Ramos (cell line): ENCODE measurements around the gene LARP4B.

Source experiments
- in situ Hi-C: fragments of 300-500 bp; cut with MboI; formaldehyde crosslinking; loops from one replicate; pipeline ENCODE4 v1.14.3; 2022; ENCODE audit warnings: low sequenced_read_pairs; ENCODE audit not compliant: unreplicated experiment

Gene LARP4B

GRCh38 chr10:927131-927530, 4.4 kb downstream of the LARP4B start:
- in situ Hi-C loops, result no loop called here

- in situ Hi-C loops, result no loop called here
Measured at GRCh38 chr10:926075-926698, 5.3 kb downstream of the LARP4B start.

DNA sequence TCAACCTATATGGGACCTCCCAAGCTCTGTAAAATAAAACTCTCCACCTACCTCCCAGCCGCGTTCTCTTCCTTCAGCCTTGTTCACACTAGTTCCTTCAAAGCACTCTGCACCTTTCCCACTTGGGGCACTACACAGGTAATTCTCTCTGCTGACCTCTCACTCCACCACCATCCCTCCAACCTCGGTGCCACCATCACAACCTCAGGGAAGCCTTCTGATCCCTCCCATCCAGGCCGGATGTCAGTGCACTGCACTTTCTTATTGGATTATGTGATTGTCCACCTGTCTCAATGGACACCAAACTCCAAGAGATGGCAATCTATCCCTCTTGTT, 7.0 kb downstream of the LARP4B start:
- in situ Hi-C loops, result no loop called here

- in situ Hi-C loops, result no loop called here
Measured at GRCh38 chr10:923844-924523, 7.5 kb downstream of the LARP4B start.

- in situ Hi-C loops, result no loop called here
Measured at GRCh38 chr10:921471-922414, 9.8 kb downstream of the LARP4B start.

DNA sequence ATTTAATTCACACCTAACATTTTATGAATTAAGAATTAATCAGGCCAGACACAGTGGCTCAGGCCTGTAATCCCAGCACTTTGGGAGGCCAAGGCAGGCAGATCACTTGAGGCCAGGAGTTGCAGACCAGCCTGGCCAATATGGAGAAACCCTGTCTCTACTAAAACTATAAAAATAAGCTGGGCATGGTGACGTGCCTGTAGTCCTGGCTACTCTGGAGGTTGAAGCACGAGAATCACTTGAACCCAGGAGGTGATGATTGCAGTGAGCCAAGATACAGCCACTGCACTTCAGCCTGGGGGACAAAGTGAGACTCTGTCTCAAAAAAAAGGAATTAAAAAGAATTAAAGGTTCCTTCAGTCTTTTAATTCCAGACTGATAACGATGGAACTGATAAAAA, 11.1 kb downstream of the LARP4B start:
- in situ Hi-C loops, result no loop called here

DNA sequence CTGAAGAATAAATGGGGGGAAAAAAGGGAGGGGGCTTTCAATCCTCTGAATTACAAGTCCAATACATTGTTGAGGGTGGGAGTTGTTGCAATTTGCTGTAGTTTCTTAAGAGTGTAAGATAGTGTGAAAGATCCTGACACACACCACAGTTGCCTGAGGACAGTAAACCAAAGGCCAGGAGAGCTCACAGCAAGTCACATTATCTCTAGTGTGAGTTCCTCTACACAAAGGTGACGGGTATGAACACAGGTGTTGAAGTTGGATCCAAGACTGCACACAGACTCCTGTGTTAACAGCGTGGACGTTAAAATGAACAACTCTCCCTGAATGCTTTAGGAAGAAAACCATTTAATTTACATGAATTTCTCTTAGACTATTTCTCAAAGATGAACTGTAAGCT, 12.0 kb downstream of the LARP4B start:
- in situ Hi-C loops, result no loop called here

DNA sequence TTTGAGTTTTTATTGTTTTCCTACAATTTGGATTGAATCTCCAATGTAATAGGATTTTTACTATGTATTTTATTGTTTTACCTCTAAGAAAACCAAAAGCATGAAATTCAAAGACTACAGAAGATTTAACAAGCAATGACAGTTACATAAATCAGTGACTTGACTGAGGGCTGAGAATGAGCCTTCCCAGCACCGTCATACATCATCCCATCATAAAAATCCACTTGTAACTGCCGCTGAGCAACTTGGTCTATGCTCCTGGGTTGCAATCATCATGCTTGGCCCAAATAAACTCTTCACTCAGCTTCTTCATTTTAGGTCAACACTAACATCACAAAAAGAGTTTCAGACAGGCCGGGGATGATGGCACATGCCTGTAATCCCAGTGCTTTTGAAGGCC, 13.5 kb downstream of the LARP4B start:
- in situ Hi-C loops, result no loop called here

- in situ Hi-C loops, result no loop called here
Measured at GRCh38 chr10:917416-917720, 14.1 kb downstream of the LARP4B start.

GRCh38 chr10:916716-917415, 14.6 kb downstream of the LARP4B start:
- in situ Hi-C loops, result no loop called here

DNA sequence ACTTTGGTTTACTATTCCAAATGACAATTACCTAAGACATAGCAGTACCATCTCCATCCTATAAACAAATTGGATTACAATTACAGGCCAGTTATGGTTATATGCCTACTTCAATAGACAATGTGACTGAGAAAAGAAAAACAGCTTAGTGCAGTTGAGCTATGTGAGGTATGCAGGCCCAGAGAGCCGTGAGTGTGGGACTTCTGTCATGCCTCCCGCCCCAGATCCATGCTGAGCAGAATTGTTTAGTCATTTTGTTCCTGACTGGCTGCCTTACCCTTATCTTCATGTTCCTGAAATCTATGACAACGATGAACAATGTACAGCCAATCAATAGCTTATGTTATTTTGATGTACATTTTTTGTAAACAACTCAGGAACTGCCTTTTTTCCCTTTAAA, 21.7 kb downstream of the LARP4B start:
- in situ Hi-C loops, result no loop called here

DNA sequence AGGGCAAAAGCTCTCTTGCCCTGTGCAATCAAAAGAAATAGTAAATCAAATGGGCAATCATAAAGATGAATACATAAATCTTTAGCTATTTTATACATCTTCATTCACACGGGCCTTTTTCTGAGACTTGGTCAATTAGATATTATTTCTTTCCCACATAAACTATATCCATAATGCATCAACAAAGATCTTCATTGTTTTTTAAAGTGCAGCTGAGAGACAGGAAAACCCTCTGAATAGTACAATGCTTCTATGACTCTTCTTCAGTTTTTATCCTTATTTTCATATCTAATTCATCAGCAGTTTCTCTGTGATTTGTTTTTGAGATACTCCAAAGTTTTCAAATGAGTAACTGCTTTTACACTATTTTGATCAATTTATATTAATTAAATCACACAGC, 25.5 kb downstream of the LARP4B start:
- in situ Hi-C loops, result no loop called here

DNA sequence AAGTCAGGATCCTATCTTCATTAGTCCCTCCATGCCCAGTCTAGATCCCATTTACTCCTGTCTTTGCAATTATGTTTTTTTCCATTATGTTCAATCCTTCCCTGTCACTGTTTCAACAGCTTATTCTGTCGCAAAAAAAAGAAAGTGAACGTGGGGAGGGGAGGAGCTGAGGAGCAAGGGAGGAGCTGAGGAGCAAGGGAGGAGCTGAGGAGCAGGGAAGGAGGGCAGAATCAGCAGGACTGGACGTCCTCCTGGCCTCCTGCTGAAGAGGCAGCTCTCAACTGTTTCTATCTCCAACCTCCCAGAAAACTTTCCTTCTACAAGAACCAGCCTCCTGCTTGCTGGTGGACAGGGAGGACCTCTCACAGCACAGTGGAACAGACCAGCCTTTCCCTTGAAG, 26.0 kb downstream of the LARP4B start:
- in situ Hi-C loops, result no loop called here

GRCh38 chr10:904403-904802, 27.1 kb downstream of the LARP4B start:
- in situ Hi-C loops, result no loop called here

GRCh38 chr10:898141-898540, 33.4 kb downstream of the LARP4B start:
- in situ Hi-C loops, result no loop called here

- in situ Hi-C loops, result no loop called here
Measured at GRCh38 chr10:896982-897381, 34.5 kb downstream of the LARP4B start.

DNA sequence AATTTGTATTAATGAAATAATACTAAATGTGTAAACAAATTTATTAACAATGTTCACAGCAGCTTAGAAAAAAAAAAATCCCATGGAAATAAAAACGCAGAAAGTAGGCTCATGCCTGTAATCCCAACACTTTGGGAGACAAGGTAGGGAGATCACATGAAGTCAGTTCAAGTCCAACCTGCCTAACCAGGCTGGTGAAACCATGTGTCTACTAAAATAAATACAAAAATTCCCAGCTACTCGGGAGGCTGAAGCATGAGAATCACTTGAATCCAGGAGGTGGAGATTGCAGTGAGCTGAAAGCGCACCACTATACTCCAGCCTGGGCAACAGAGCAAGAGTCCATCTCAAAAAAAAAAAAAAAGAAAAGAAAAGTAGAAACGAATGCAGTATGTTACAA, 36.2 kb downstream of the LARP4B start:
- in situ Hi-C loops, result no loop called here

GRCh38 chr10:878895-879294, 52.6 kb downstream of the LARP4B start:
- in situ Hi-C loops, result no loop called here

DNA sequence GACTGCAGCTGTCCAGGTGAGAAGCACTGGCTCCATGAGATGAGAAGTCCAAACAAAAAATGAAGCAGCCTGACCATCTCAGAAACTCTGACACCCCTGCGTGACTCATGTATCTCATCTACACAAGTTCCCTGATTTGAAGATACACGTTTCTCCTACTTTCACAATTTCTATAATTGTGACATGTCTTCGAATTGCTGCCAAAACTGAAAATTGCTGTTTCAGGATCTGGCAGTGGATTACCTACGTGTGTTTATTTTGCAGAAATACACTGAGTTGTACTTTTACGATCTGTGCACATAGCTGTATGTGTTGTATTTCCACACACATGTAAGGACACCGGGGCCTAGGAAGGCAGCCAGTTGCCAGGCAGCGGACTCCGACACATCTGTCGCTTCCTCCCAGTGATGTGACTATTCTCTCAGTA, 53.2 kb downstream of the LARP4B start:
- in situ Hi-C loops, result no loop called here

DNA sequence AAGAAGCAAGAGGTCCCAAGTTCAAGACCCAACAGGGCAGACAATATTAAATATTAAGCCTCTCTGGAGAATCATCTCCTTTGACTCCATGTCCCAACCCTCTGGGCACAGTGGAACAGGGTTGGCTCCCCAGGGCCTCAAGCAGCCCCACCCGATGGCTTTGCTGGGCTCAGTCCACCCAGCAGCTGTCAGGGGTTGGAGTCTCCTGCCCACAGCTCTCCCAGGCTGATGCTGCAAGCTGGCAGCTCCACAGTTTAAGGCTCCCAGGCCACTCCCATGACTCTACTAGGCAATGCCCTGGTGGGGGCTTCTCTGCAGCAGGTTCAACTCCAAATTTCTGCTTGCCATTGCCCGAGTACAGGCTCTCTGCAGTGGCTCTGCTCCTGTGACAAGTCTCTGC, 55.1 kb downstream of the LARP4B start:
- in situ Hi-C loops, result no loop called here

DNA sequence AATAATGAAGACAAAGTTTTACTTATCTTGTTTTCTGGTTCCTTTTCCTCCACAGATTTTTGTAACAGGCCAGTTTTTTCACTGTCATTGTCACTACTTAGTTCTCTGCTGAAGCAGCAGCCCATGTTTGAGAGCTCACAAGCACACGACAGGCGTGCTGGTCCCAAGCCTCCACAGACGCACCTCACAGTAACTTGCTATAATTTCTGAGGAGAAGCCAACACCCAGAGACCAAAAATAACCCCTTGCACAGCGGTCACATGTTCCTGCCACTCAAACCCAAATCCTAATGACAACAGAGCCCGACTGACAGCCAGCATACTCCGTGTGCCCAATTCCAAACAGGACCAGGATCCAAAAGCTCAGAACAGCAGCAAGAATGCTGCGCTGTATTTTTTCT, 58.5 kb downstream of the LARP4B start:
- in situ Hi-C loops, result no loop called here
